ENCODE data around the gene HMGCL. TPM values are rescaled to one million over a fixed set of nuclear protein-coding genes. Genes with fewer than 3 reads are reported as not detected.
A peak's percentile ranks its signal among the peaks of the same experiment; 100 is the strongest.

The HMGCL gene
- total RNA-seq, 1 experiment from 2014 or later = 25.6 TPM

- Histone ChIP-seq H3K4me2 (ENCODE audit: low read depth, low read length, poor library complexity, severe bottlenecking) (no peak overlapping the region), H2AFZ (ENCODE audit: low read length) (no peak overlapping the region), H3K4me1 (ENCODE audit: low read length) (peaks cover 11% of the 10 kb centered on the region), H3K9me3 (ENCODE audit: low read length) (no peaks in the 10 kb centered on the region), H3K27me3 (ENCODE audit: low read length) (no peaks in the 10 kb centered on the region), H3K9ac (ENCODE audit: low read length) (no peak overlapping the region), H4K20me1 (ENCODE audit: insufficient read depth, low read depth, low read length) (peaks cover 6% of the 10 kb centered on the region), H3K4me3 (ENCODE audit: low read length) (no peak overlapping the region), H3K36me3 (ENCODE audit: insufficient read depth, low read length) (peaks cover 71% of the 10 kb centered on the region), H3K79me2 (ENCODE audit: low read length) (peaks cover 12% of the 10 kb centered on the region), H3K27ac (ENCODE audit: low read length) (no peak overlapping the region), H3K9me2 (replicated peaks; ENCODE audit: insufficient read depth, low read length) (no peaks in the 10 kb centered on the region)
- DNase-seq = no peak
Measured at GRCh38 chr1:23756676-23757075, 68.6 kb downstream of the HMGCL start.

GRCh38 chr1:23752909-23753308 lies 72.3 kb downstream of the HMGCL start:
- peak; percentile 31 for DNase-seq
- Histone ChIP-seq H2AFZ (ENCODE audit: low read length) (no peak overlapping the region), H3K27me3 (ENCODE audit: low read length) (no peaks in the 10 kb centered on the region), H3K36me3 (ENCODE audit: insufficient read depth, low read length) (peaks cover 59% of the 10 kb centered on the region), H4K20me1 (ENCODE audit: insufficient read depth, low read depth, low read length) (peaks cover 12% of the 10 kb centered on the region), H3K4me2 (ENCODE audit: low read depth, low read length, poor library complexity, severe bottlenecking) (no peak overlapping the region), H3K9me3 (ENCODE audit: low read length) (no peaks in the 10 kb centered on the region), H3K27ac (ENCODE audit: low read length) (no peak overlapping the region), H3K9me2 (replicated peaks; ENCODE audit: insufficient read depth, low read length) (no peaks in the 10 kb centered on the region), H3K4me1 (ENCODE audit: low read length) (peaks cover 13% of the 10 kb centered on the region), H3K9ac (ENCODE audit: low read length) (no peak overlapping the region), H3K4me3 (ENCODE audit: low read length) (no peak overlapping the region), H3K79me2 (ENCODE audit: low read length) (peaks cover 34% of the 10 kb centered on the region)

Other genes with a start within 250 kb of the HMGCL start
- 1,479 and 2,277 TPM in 2 replicates for gene RPL11, start 133.6 kb downstream of the HMGCL start, total RNA-seq (2014; rRNA removed; shearing (Covaris generic); ENCODE audit: low replicate concordance)
- 14.6 and 16.9 TPM in 2 replicates for gene ELOA, start 82.0 kb downstream of the HMGCL start, total RNA-seq (2014; rRNA removed; shearing (Covaris generic); ENCODE audit: low replicate concordance)
- gene PITHD1, start 47.0 kb downstream of the HMGCL start, total RNA-seq (2014; rRNA removed; shearing (Covaris generic); ENCODE audit: low replicate concordance) = 35.6 and 55.7 TPM in 2 replicates
- 43.1 and 69.8 TPM in 2 replicates for gene LYPLA2, start 34.3 kb downstream of the HMGCL start, total RNA-seq (2014; rRNA removed; shearing (Covaris generic); ENCODE audit: low replicate concordance)
- 16.8 and 39.7 TPM in 2 replicates for gene GALE, start 24.7 kb downstream of the HMGCL start, total RNA-seq (2014; rRNA removed; shearing (Covaris generic); ENCODE audit: low replicate concordance)
- 37.8 and 47.2 TPM in 2 replicates for gene FUCA1, start 42.9 kb upstream of the HMGCL start, total RNA-seq (2014; rRNA removed; shearing (Covaris generic); ENCODE audit: low replicate concordance)
- gene CNR2, start 87.9 kb upstream of the HMGCL start, total RNA-seq (2014; rRNA removed; shearing (Covaris generic); ENCODE audit: low replicate concordance) = 16.4 and 18.9 TPM in 2 replicates
- 114 and 140 TPM in 2 replicates for gene PNRC2, start 134.4 kb upstream of the HMGCL start, total RNA-seq (2014; rRNA removed; shearing (Covaris generic); ENCODE audit: low replicate concordance)
- gene SRSF10, start 154.9 kb upstream of the HMGCL start, total RNA-seq (2014; rRNA removed; shearing (Covaris generic); ENCODE audit: low replicate concordance) = 87.6 and 150 TPM in 2 replicates